Calu3 (cell line): Measurements from ENCODE around the gene AK5. TPM values are rescaled to one million over a fixed set of nuclear protein-coding genes. Genes with fewer than 3 reads are reported as not detected.

ENCODE experiments used
- BruUV-seq: library from RNA; stranded (reverse); fragments of 400-500 nt; replicated peaks from 2 replicates; lab custom pipeline; 2021; lab: Mats Ljungman, UMichigan
- CTCF ChIA-PET: fragments of 300-600 bp; sonication (Branson Sonifier 250); formaldehyde crosslinking; loops from one replicate; lab custom pipeline; 2022; ENCODE audit warnings: antibody characterized with exemption; lab: Charles Lee
- DNase-seq: peaks from one replicate; pipeline ENCODE4 v3.0.0; 2022
- H3K27ac Mint-ChIP-seq: one replicate; pipeline ENCODE4 v1.8.0; 2022; ENCODE audit warnings: mixed read lengths; ENCODE audit not compliant: unreplicated experiment
- H3K27me3 Mint-ChIP-seq: one replicate; pipeline ENCODE4 v1.8.0; 2022; ENCODE audit warnings: mixed read lengths; ENCODE audit not compliant: unreplicated experiment
- H3K36me3 Mint-ChIP-seq: one replicate; pipeline ENCODE4 v1.8.0; 2022; ENCODE audit warnings: mild to moderate bottlenecking, moderate library complexity, mixed read lengths; ENCODE audit not compliant: insufficient read depth, unreplicated experiment
- H3K4me1 Mint-ChIP-seq: one replicate; pipeline ENCODE4 v1.8.0; 2022; ENCODE audit warnings: mild to moderate bottlenecking, low read depth, mixed read lengths; ENCODE audit not compliant: unreplicated experiment
- H3K4me3 Mint-ChIP-seq: one replicate; pipeline ENCODE4 v1.8.0; 2022; ENCODE audit warnings: mild to moderate bottlenecking, low read depth, moderate library complexity, mixed read lengths; ENCODE audit not compliant: unreplicated experiment
- H3K9me3 Mint-ChIP-seq: one replicate; pipeline ENCODE4 v1.8.0; 2022; ENCODE audit warnings: low read depth, mixed read lengths; ENCODE audit not compliant: unreplicated experiment
- intact Hi-C: fragments of 100-400 bp; cut with micrococcal nuclease; formaldehyde crosslinking; loops from one replicate; pipeline ENCODE4 v1.10.0; 2022; ENCODE audit not compliant: unreplicated experiment
- total RNA-seq: library from RNA; stranded (reverse); gene quantifications from 2 replicates; pipeline ENCODE4 v1.2.3, GENCODE V29; 2022
- TF ChIP-seq, protein P1 (sequence below): fragments of 200-600 bp; IDR thresholded peaks from one replicate; pipeline ENCODE4 v1.8.0; 2022; ENCODE audit warnings: antibody characterized with exemption; ENCODE audit not compliant: unreplicated experiment

AK5 gene
- total RNA-seq, 1 experiment from 2014 or later: not detected

DNA sequence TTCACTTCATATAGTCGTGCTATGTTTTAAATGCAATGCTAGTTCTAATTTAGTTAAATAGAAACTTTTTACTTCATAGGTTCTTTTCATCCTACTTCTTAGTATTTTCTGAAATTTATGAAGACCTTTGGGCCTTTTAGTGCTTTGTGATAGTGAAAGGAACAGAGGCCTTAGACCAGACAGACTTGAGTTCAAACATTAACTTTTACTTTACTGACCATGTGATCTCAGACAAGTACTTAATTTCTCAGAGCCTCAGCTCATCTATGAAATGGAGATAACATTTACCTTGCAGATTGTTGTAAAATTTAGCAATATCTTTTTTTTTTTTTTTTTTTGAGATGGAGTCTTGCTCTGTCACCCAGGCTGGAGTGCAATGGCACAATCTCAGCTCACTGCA lies 57.5 kb downstream of the AK5 start:
- Mint-ChIP-seq H3K36me3 (no peaks in the 10 kb centered on the region), H3K27me3 (no peaks in the 10 kb centered on the region), H3K27ac (no peak overlapping the region), H3K9me3 (no peaks in the 10 kb centered on the region), H3K4me3 (no peak overlapping the region), H3K4me1 (no peaks in the 10 kb centered on the region)
- intact Hi-C loops: no loop called here
- CTCF ChIA-PET: interaction anchor here (0.6 to 0.7 kb wide), 4 partner anchors 443 to 788 kb away, joined by 3 to 5 read pairs (median 4); no protein-coding TSS in a partner anchor
- BruUV-seq: no TSS peak
- TF ChIP-seq, protein P1, sequence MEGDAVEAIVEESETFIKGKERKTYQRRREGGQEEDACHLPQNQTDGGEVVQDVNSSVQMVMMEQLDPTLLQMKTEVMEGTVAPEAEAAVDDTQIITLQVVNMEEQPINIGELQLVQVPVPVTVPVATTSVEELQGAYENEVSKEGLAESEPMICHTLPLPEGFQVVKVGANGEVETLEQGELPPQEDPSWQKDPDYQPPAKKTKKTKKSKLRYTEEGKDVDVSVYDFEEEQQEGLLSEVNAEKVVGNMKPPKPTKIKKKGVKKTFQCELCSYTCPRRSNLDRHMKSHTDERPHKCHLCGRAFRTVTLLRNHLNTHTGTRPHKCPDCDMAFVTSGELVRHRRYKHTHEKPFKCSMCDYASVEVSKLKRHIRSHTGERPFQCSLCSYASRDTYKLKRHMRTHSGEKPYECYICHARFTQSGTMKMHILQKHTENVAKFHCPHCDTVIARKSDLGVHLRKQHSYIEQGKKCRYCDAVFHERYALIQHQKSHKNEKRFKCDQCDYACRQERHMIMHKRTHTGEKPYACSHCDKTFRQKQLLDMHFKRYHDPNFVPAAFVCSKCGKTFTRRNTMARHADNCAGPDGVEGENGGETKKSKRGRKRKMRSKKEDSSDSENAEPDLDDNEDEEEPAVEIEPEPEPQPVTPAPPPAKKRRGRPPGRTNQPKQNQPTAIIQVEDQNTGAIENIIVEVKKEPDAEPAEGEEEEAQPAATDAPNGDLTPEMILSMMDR: no peak
- DNase-seq: no peak

DNA sequence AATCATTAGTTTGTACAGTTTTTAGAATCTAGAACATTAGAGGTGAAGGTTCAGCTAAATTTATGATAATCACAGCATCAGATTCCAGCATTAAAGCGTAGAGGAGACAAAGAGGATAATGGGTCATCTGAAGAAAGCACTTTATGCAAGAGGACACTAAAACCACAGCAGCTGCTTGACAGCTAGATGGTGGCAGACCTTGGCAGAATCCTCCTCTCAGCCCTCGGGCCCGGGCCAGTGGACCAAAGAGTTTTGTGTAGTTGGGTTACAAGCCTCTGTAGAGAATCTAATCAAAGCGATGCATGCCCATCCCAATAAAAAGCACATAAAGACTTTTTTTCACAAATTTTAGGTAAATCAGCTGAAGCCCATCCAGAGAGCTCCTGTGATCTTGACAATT lies 59.4 kb downstream of the AK5 start:
- DNase-seq: no peak
- TF ChIP-seq, protein P1: no peak
- no peak overlapping the region for H3K4me3 Mint-ChIP-seq

DNA sequence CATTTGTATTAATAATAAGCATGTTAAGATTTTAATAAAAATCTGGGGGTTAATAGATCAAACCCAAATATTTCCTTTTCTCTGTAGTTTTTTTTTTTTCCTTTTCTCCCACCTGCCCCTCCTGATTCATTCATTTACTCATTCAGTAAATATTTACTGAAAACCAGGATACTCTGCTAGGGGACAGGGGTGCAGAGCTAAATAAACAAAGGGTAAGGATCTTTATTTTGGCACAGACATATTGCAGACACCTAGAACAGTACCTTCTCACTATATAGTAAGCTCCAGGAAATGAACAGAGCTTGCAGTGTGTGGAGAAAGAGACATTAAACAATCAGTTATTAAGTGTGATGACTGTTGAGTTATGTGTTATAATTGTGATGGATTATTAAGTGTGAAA lies 60.9 kb downstream of the AK5 start:
- DNase-seq: no peak
- intact Hi-C loops: no loop called here

More for the DNA sequence above, 59.4 kb downstream of the AK5 start:
- no TSS peak for BruUV-seq
- no peak overlapping the region for H3K27ac Mint-ChIP-seq
- H3K27me3 Mint-ChIP-seq: no peaks in the 10 kb centered on the region
- CTCF ChIA-PET: no interaction called here
- no peaks in the 10 kb centered on the region for H3K36me3 Mint-ChIP-seq
- intact Hi-C loops: no loop called here
- H3K4me1 Mint-ChIP-seq: no peaks in the 10 kb centered on the region
- H3K9me3 Mint-ChIP-seq: no peaks in the 10 kb centered on the region

DNA sequence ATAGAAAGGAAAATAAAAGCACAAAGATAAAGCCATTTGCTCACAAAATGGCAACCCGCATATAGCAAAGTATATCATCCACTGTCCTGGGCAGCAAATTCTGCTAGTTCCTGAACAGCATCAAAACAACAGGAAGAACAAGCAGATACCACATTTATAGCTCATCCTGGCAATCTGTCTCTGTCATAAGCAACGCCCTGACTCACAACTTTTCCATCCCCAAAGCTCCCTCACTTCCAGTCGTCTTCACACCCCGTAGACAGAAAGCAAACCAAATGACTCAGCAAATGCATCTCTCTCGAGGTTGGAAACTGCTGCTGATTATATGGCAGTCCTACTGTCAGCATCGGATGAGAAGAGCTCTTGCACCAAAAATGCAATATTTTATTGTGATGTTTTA lies 65.8 kb downstream of the AK5 start:
- TF ChIP-seq, protein P1: no peak
- no peak for DNase-seq
- Mint-ChIP-seq H3K27ac (no peak overlapping the region), H3K4me1 (no peaks in the 10 kb centered on the region), H3K36me3 (no peaks in the 10 kb centered on the region), H3K27me3 (no peaks in the 10 kb centered on the region), H3K4me3 (no peak overlapping the region), H3K9me3 (no peaks in the 10 kb centered on the region)
- intact Hi-C loops: no loop called here
- CTCF ChIA-PET: no interaction called here
- BruUV-seq: no TSS peak

More for the DNA sequence above, 60.9 kb downstream of the AK5 start:
- Mint-ChIP-seq H3K9me3 (no peaks in the 10 kb centered on the region), H3K27ac (no peak overlapping the region), H3K4me3 (no peak overlapping the region), H3K4me1 (no peaks in the 10 kb centered on the region), H3K27me3 (no peaks in the 10 kb centered on the region), H3K36me3 (no peaks in the 10 kb centered on the region)
- BruUV-seq: no TSS peak
- CTCF ChIA-PET: no interaction called here
- TF ChIP-seq, protein P1: no peak
